Neural progenitor cell (in vitro differentiated cells): ENCODE measurements around the gene CHFR. TPM values are rescaled to one million over a fixed set of nuclear protein-coding genes. Genes with fewer than 3 reads are reported as not detected.

ENCODE experiments used
- DNase-seq: peaks from one replicate; pipeline ENCODE4 v3.0.0-alpha.2; 2016; ENCODE audit warnings: low spot score
- H2AFZ ChIP-seq: fragments of 200-600 bp; sonication (generic); replicated peaks from 2 replicates; pipeline ENCODE4 v1.6.1; 2016; ENCODE audit warnings: antibody characterized with exemption
- H3F3A ChIP-seq: fragments of 200-600 bp; sonication (generic); 2 replicates; pipeline ENCODE4 v1.6.1; 2016; ENCODE audit warnings: antibody characterized with exemption, low read depth
- H3K27ac ChIP-seq: fragments of 200-600 bp; sonication (generic); 2 replicates; pipeline ENCODE4 v1.5.1; 2016; ENCODE audit warnings: mild to moderate bottlenecking
- H3K27me3 ChIP-seq: fragments of 200-600 bp; sonication (generic); 2 replicates; pipeline ENCODE4 v1.6.1; 2016; ENCODE audit warnings: mild to moderate bottlenecking, moderate library complexity
- H3K36me3 ChIP-seq: fragments of 200-600 bp; sonication (generic); 2 replicates; pipeline ENCODE4 v1.5.1; 2016
- H3K4me1 ChIP-seq: fragments of 200-600 bp; sonication (generic); 2 replicates; pipeline ENCODE4 v1.6.1; 2016; ENCODE audit warnings: mixed run types
- H3K4me2 ChIP-seq: fragments of 200-600 bp; sonication (generic); 2 replicates; pipeline ENCODE4 v1.6.1; 2016
- H3K4me3 ChIP-seq: fragments of 200-600 bp; sonication (generic); 2 replicates; pipeline ENCODE4 v1.5.1; 2016
- H3K79me2 ChIP-seq: fragments of 200-600 bp; sonication (generic); 2 replicates; pipeline ENCODE4 v1.6.1; 2016; ENCODE audit warnings: low read depth
- H3K9ac ChIP-seq: fragments of 200-600 bp; sonication (generic); 2 replicates; pipeline ENCODE4 v1.6.1; 2016
- H3K9me3 ChIP-seq: fragments of 200-600 bp; sonication (generic); 2 replicates; pipeline ENCODE4 v1.5.1; 2016; ENCODE audit warnings: low read depth
- H4K20me1 ChIP-seq: fragments of 200-600 bp; sonication (generic); 2 replicates; pipeline ENCODE4 v1.6.1; 2016; ENCODE audit warnings: low read depth
- H3K27ac Mint-ChIP-seq: 3 replicates; pipeline ENCODE4 v1.8.0; 2021; ENCODE audit warnings: mixed read lengths
- H3K27me3 Mint-ChIP-seq: 2 replicates; pipeline ENCODE4 v1.8.0; 2022; ENCODE audit warnings: low read depth, mild to moderate bottlenecking, inconsistent platforms, moderate library complexity, mixed read lengths; ENCODE audit not compliant: insufficient read depth
- H3K36me3 Mint-ChIP-seq: 3 replicates; pipeline ENCODE4 v1.8.0; 2021; ENCODE audit warnings: mixed read lengths
- H3K4me1 Mint-ChIP-seq: 3 replicates; pipeline ENCODE4 v1.8.0; 2021; ENCODE audit warnings: mixed read lengths
- H3K4me3 Mint-ChIP-seq: 3 replicates; pipeline ENCODE4 v1.8.0; 2021; ENCODE audit warnings: mild to moderate bottlenecking, moderate library complexity, mixed read lengths
- H3K9me3 Mint-ChIP-seq: 3 replicates; pipeline ENCODE4 v1.8.0; 2020; ENCODE audit warnings: mixed read lengths
- EZH2 ChIP-seq: fragments of 200-600 bp; sonication (generic); IDR thresholded peaks from 2 replicates; pipeline ENCODE4 v1.6.1; 2017; ENCODE audit warnings: antibody characterized with exemption, mild to moderate bottlenecking, moderate library complexity
- EZH2phosphoT487 ChIP-seq: fragments of 200-600 bp; sonication (generic); IDR thresholded peaks from 2 replicates; pipeline ENCODE4 v1.6.1; 2017; ENCODE audit warnings: antibody characterized with exemption
- total RNA-seq: library from RNA; depleted of rRNA; stranded (reverse); fragments of >200 nt; gene quantifications from 2 replicates; pipeline ENCODE4 v1.2.3, GENCODE V29; 2015; ENCODE audit warnings: low replicate concordance
- TF ChIP-seq, protein P1 (sequence below): fragments of 200-600 bp; sonication (generic); IDR thresholded peaks from 2 replicates; pipeline ENCODE4 v1.5.1; 2017; ENCODE audit warnings: antibody characterized with exemption, mild to moderate bottlenecking

Gene CHFR
- total RNA-seq, 1 donor from 2014 or later, result 25.6 TPM

DNA sequence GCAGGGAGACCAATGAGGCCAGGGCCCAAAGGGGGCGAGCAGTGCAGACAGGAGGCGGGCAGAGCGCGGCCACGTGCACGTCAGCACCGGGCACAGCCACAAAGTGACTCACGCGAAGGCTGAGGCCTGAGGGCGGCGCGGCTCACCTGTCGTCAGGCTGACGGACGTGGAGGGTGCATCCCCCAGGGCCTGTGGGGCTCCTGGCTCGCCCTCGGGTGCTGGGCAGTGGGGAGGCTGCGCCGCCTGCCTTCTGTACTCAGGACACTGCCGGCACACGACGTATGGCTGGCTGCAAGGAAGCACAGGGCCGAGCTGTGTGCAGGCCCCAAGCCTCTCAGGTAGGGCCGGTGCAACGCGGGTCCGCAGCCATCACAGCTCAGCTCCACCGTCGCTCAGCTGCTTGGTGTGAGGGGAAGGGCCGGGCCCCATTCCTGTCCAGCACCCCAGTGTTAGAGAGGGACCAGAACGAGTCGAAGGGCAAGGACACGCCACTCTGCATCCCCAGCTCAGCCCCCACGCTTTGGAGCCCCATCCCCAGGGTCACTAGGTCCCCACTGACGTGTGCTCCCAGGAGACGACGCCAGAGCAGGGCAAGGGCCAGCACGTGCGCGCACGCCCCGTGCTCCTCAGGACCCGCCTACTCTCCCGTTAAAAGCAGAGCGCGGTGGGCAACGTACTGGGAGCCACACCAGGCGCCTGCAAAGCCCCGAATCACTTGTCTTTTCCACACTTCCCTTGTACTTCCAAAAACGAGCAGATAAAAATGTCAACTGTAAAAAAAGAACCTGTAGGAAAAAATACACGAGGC, 33.9 kb downstream of the CHFR start:
- no peak overlapping the region for H3K9ac ChIP-seq
- no peaks in the 10 kb centered on the region for H3K9me3 Mint-ChIP-seq
- no peaks in the 10 kb centered on the region for H3K4me1 Mint-ChIP-seq
- no peak overlapping the region for H3K27ac Mint-ChIP-seq
- H3K27ac ChIP-seq, result no peak overlapping the region
- no peaks in the 10 kb centered on the region for H3K4me1 ChIP-seq
- peaks cover 3% of the 10 kb centered on the region for H3K27me3 Mint-ChIP-seq
- no peaks in the 10 kb centered on the region for H3K79me2 ChIP-seq
- H3K9me3 ChIP-seq, result no peaks in the 10 kb centered on the region
- H3F3A ChIP-seq, result no peaks in the 10 kb centered on the region
- no peaks in the 10 kb centered on the region for H3K36me3 ChIP-seq
- H3K4me3 ChIP-seq, result no peak overlapping the region
- TF ChIP-seq EZH2phosphoT487, result no peak
- no peak for TF ChIP-seq EZH2
- no peaks in the 10 kb centered on the region for H3K27me3 ChIP-seq
- DNase-seq, result no peak
- H2AFZ ChIP-seq, result no peak overlapping the region
- no peaks in the 10 kb centered on the region for H4K20me1 ChIP-seq
- no peak overlapping the region for H3K4me3 Mint-ChIP-seq
- H3K4me2 ChIP-seq, result no peak overlapping the region
- H3K36me3 Mint-ChIP-seq, result peaks cover 22% of the 10 kb centered on the region

DNA sequence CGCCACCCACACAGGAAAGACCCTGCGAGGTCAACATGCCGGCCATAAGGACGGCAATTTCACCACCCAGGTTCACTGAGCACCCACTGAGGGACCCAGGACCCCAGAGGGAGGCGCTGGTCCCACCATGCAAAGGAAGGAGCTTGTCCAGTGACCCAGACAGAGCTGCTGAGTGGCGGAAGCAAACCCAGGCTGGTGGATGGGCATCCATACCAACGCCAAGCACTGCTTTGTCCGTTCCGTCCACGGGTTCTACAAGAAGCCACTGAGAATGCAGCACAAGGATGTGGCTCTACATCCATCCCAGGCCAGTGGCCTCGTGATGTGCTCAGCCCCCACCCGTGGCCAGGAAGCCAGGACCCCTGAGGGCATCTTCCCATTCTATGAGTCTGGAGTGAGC, 34.9 kb downstream of the CHFR start:
- peaks cover 3% of the 10 kb centered on the region for H3K27me3 Mint-ChIP-seq
- no peak for DNase-seq
- no peaks in the 10 kb centered on the region for H3K36me3 ChIP-seq
- H4K20me1 ChIP-seq, result no peaks in the 10 kb centered on the region
- H3K4me2 ChIP-seq, result no peak overlapping the region
- H2AFZ ChIP-seq, result no peak overlapping the region
- H3K36me3 Mint-ChIP-seq, result peaks cover 26% of the 10 kb centered on the region
- no peak overlapping the region for H3K4me3 ChIP-seq
- H3K79me2 ChIP-seq, result no peaks in the 10 kb centered on the region
- TF ChIP-seq EZH2phosphoT487 (no peak), EZH2 (no peak)
- TF ChIP-seq, protein P1, sequence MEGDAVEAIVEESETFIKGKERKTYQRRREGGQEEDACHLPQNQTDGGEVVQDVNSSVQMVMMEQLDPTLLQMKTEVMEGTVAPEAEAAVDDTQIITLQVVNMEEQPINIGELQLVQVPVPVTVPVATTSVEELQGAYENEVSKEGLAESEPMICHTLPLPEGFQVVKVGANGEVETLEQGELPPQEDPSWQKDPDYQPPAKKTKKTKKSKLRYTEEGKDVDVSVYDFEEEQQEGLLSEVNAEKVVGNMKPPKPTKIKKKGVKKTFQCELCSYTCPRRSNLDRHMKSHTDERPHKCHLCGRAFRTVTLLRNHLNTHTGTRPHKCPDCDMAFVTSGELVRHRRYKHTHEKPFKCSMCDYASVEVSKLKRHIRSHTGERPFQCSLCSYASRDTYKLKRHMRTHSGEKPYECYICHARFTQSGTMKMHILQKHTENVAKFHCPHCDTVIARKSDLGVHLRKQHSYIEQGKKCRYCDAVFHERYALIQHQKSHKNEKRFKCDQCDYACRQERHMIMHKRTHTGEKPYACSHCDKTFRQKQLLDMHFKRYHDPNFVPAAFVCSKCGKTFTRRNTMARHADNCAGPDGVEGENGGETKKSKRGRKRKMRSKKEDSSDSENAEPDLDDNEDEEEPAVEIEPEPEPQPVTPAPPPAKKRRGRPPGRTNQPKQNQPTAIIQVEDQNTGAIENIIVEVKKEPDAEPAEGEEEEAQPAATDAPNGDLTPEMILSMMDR, result no peak
- H3K4me3 Mint-ChIP-seq, result no peak overlapping the region
- H3K27ac Mint-ChIP-seq, result no peak overlapping the region
- no peaks in the 10 kb centered on the region for H3K4me1 ChIP-seq
- H3F3A ChIP-seq, result no peaks in the 10 kb centered on the region
- no peaks in the 10 kb centered on the region for H3K9me3 ChIP-seq
- no peaks in the 10 kb centered on the region for H3K4me1 Mint-ChIP-seq
- H3K27me3 ChIP-seq, result no peaks in the 10 kb centered on the region
- H3K27ac ChIP-seq, result no peak overlapping the region
- H3K9me3 Mint-ChIP-seq, result no peaks in the 10 kb centered on the region
- no peak overlapping the region for H3K9ac ChIP-seq

DNA sequence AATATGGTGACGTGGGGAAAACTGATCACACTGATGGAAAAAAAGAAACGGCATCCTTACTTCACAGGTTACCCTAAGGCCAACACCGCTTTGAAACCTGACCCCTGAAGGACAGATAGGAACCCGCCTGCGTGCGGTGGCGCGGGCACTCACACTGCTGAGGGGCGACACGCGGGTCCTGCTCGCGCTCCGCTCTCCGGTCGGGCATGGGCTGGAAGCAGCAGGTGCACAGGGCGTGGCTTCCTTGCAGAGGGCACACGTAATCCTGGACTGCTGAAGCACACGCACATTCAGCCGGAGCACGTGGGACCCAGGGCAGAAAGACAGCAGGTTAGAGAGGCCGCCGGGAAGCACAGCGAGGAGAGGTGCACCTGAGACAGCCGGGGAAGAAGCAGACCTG, 35.9 kb downstream of the CHFR start:
- Histone ChIP-seq H3K4me1 (no peaks in the 10 kb centered on the region), H3K79me2 (no peaks in the 10 kb centered on the region), H3K4me3 (no peak overlapping the region), H3F3A (no peaks in the 10 kb centered on the region), H3K9me3 (no peaks in the 10 kb centered on the region), H2AFZ (no peak overlapping the region), H4K20me1 (no peaks in the 10 kb centered on the region), H3K36me3 (no peaks in the 10 kb centered on the region), H3K27ac (no peak overlapping the region), H3K27me3 (no peaks in the 10 kb centered on the region), H3K9ac (no peak overlapping the region), H3K4me2 (no peak overlapping the region)
- no peak for DNase-seq
- no peak overlapping the region for H3K27ac Mint-ChIP-seq
- no peak overlapping the region for H3K4me3 Mint-ChIP-seq
- H3K27me3 Mint-ChIP-seq, result peaks cover 3% of the 10 kb centered on the region
- no peaks in the 10 kb centered on the region for H3K4me1 Mint-ChIP-seq
- H3K36me3 Mint-ChIP-seq, result peaks cover 24% of the 10 kb centered on the region
- no peaks in the 10 kb centered on the region for H3K9me3 Mint-ChIP-seq
- TF ChIP-seq, protein P1, result no peak
- no peak for TF ChIP-seq EZH2phosphoT487
- TF ChIP-seq EZH2, result no peak

DNA sequence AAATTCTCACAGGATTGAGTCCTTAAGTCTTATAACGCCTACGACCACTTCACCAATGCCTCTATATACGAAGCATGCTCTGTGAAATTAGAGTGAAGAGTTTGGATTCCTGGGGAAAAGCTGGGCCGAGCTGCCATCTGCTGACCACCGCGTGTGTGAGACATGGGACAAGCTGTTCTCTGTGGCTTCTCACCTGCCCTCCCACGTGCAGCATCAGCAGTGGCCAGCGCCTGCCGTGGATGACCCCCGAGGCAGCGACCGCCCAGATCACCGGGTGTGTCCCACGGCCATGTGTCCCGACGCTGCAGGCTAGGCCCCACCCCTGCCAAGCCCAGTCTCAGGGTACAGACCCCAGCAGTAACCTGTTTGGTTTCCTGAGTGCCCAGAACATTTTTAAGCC, 37.1 kb downstream of the CHFR start:
- no peaks in the 10 kb centered on the region for H3K4me1 Mint-ChIP-seq
- H3K36me3 ChIP-seq, result no peaks in the 10 kb centered on the region

More for the DNA sequence above, 37.1 kb downstream of the CHFR start:
- Mint-ChIP-seq H3K27ac (no peak overlapping the region), H3K9me3 (no peaks in the 10 kb centered on the region), H3K36me3 (peaks cover 21% of the 10 kb centered on the region), H3K4me3 (no peak overlapping the region), H3K27me3 (peaks cover 3% of the 10 kb centered on the region)
- Histone ChIP-seq H3K4me3 (no peak overlapping the region), H3K9ac (no peak overlapping the region), H3K27ac (no peak overlapping the region), H3F3A (no peaks in the 10 kb centered on the region), H2AFZ (no peak overlapping the region), H3K4me2 (no peak overlapping the region), H3K9me3 (no peaks in the 10 kb centered on the region), H4K20me1 (no peaks in the 10 kb centered on the region), H3K4me1 (no peaks in the 10 kb centered on the region), H3K27me3 (no peaks in the 10 kb centered on the region), H3K79me2 (no peaks in the 10 kb centered on the region)
- DNase-seq, result no peak
- no peak for TF ChIP-seq EZH2phosphoT487
- TF ChIP-seq, protein P1, result no peak
- TF ChIP-seq EZH2, result no peak
